Calu3 (cell line): Measurements from ENCODE around the gene UBE2O. TPM values are rescaled to one million over a fixed set of nuclear protein-coding genes. Genes with fewer than 3 reads are reported as not detected.

Experiments
- BruUV-seq: library from RNA; stranded (reverse); fragments of 400-500 nt; replicated peaks from 2 replicates; lab custom pipeline; 2021; lab: Mats Ljungman, UMichigan
- CTCF ChIA-PET: fragments of 300-600 bp; sonication (Branson Sonifier 250); formaldehyde crosslinking; loops from one replicate; lab custom pipeline; 2022; ENCODE audit warnings: antibody characterized with exemption; lab: Charles Lee
- DNase-seq: peaks from one replicate; pipeline ENCODE4 v3.0.0; 2022
- H3K27ac Mint-ChIP-seq: one replicate; pipeline ENCODE4 v1.8.0; 2022; ENCODE audit warnings: mixed read lengths; ENCODE audit not compliant: unreplicated experiment
- H3K27me3 Mint-ChIP-seq: one replicate; pipeline ENCODE4 v1.8.0; 2022; ENCODE audit warnings: mixed read lengths; ENCODE audit not compliant: unreplicated experiment
- H3K36me3 Mint-ChIP-seq: one replicate; pipeline ENCODE4 v1.8.0; 2022; ENCODE audit warnings: mild to moderate bottlenecking, moderate library complexity, mixed read lengths; ENCODE audit not compliant: insufficient read depth, unreplicated experiment
- H3K4me1 Mint-ChIP-seq: one replicate; pipeline ENCODE4 v1.8.0; 2022; ENCODE audit warnings: mild to moderate bottlenecking, low read depth, mixed read lengths; ENCODE audit not compliant: unreplicated experiment
- H3K4me3 Mint-ChIP-seq: one replicate; pipeline ENCODE4 v1.8.0; 2022; ENCODE audit warnings: mild to moderate bottlenecking, low read depth, moderate library complexity, mixed read lengths; ENCODE audit not compliant: unreplicated experiment
- H3K9me3 Mint-ChIP-seq: one replicate; pipeline ENCODE4 v1.8.0; 2022; ENCODE audit warnings: low read depth, mixed read lengths; ENCODE audit not compliant: unreplicated experiment
- CTCF ChIP-seq: fragments of 200-600 bp; IDR thresholded peaks from one replicate; pipeline ENCODE4 v1.8.0; 2022; ENCODE audit warnings: antibody characterized with exemption; ENCODE audit not compliant: unreplicated experiment
- intact Hi-C: fragments of 100-400 bp; cut with micrococcal nuclease; formaldehyde crosslinking; loops from one replicate; pipeline ENCODE4 v1.10.0; 2022; ENCODE audit not compliant: unreplicated experiment
- total RNA-seq: library from RNA; stranded (reverse); gene quantifications from 2 replicates; pipeline ENCODE4 v1.2.3, GENCODE V29; 2022

The UBE2O gene
- total RNA-seq, 1 experiment from 2014 or later: 29.0 TPM

GRCh38 chr17:76452127-76452659 is 759 bp downstream of the UBE2O start:
- Mint-ChIP-seq H3K27me3 (no peaks in the 10 kb centered on the region), H3K36me3 (peaks cover 13% of the 10 kb centered on the region), H3K4me3 (peak overlapping the region; percentile 87), H3K4me1 (peaks cover 32% of the 10 kb centered on the region), H3K9me3 (no peaks in the 10 kb centered on the region), H3K27ac (no peak overlapping the region)
- no TSS peak for BruUV-seq
- CTCF ChIA-PET: interaction anchor here (0.7 kb wide), 1 partner anchor 272 kb away, joined by 3 read pairs; no protein-coding TSS in a partner anchor
- no peak for DNase-seq
- no peak for TF ChIP-seq CTCF
- intact Hi-C loops: no loop called here

- intact Hi-C loops: no loop called here
- no peak for DNase-seq
- peak overlapping the region; percentile 87 for H3K4me3 Mint-ChIP-seq
- TSS peak; percentile 32 for BruUV-seq
- CTCF ChIA-PET: interaction anchor here (0.7 kb wide), 1 partner anchor 272 kb away, joined by 3 read pairs; no protein-coding TSS in a partner anchor
- H3K36me3 Mint-ChIP-seq: peaks cover 13% of the 10 kb centered on the region
- TF ChIP-seq CTCF: no peak
- peaks cover 39% of the 10 kb centered on the region for H3K4me1 Mint-ChIP-seq
- H3K27ac Mint-ChIP-seq: no peak overlapping the region
- H3K27me3 Mint-ChIP-seq: no peaks in the 10 kb centered on the region
- H3K9me3 Mint-ChIP-seq: no peaks in the 10 kb centered on the region
Observed at GRCh38 chr17:76451506-76451905, 1.4 kb downstream of the UBE2O start.

GRCh38 chr17:76449126-76449525 is 3.8 kb downstream of the UBE2O start:
- no peak for DNase-seq
- CTCF ChIA-PET: interaction anchor here (1.5 kb wide), 1 partner anchor 10 kb away, joined by 3 read pairs; no protein-coding TSS in a partner anchor
- no peaks in the 10 kb centered on the region for H3K9me3 Mint-ChIP-seq
- no peak overlapping the region for H3K27ac Mint-ChIP-seq
- intact Hi-C loops: no loop called here
- H3K36me3 Mint-ChIP-seq: peaks cover 13% of the 10 kb centered on the region
- H3K4me1 Mint-ChIP-seq: peaks cover 52% of the 10 kb centered on the region
- no peak for TF ChIP-seq CTCF
- H3K27me3 Mint-ChIP-seq: no peaks in the 10 kb centered on the region
- BruUV-seq: no TSS peak
- no peak overlapping the region for H3K4me3 Mint-ChIP-seq

- intact Hi-C loops: no loop called here
- Mint-ChIP-seq H3K36me3 (peaks cover 9% of the 10 kb centered on the region), H3K27me3 (no peaks in the 10 kb centered on the region), H3K4me1 (peaks cover 62% of the 10 kb centered on the region), H3K9me3 (no peaks in the 10 kb centered on the region), H3K4me3 (no peak overlapping the region), H3K27ac (peak overlapping the region; percentile 70)
- TF ChIP-seq CTCF: no peak
- no peak for DNase-seq
- no TSS peak for BruUV-seq
- CTCF ChIA-PET: interaction anchor here (1.5 kb wide), 1 partner anchor 11 kb away, joined by 3 read pairs; no protein-coding TSS in a partner anchor
Observed at GRCh38 chr17:76447931-76448652, 4.9 kb downstream of the UBE2O start.
